OCI-LY3 (cell line): ENCODE data around the gene WIZ.

Experiments used
- H2AFZ ChIP-seq: fragments of 200-600, 300-600 bp; shearing (Covaris generic); 2 replicates; pipeline ENCODE4 v1.6.0; 2014; ENCODE audit warnings: antibody characterized with exemption, low read depth, low read length
- H3K27ac ChIP-seq: fragments of 200-600, 300-600 bp; sonication (generic); 2 replicates; pipeline ENCODE4 v1.5.1; 2014; ENCODE audit warnings: mild to moderate bottlenecking, low read length, moderate library complexity, mixed read lengths
- H3K27me3 ChIP-seq: fragments of 200-600, 300-600 bp; sonication (generic); 2 replicates; pipeline ENCODE4 v1.6.1; 2014; ENCODE audit warnings: low read depth, low read length, mixed read lengths
- H3K36me3 ChIP-seq: fragments of 200-600, 300-600 bp; sonication (generic); replicated peaks from 2 replicates; pipeline ENCODE3; 2014; ENCODE audit warnings: low read depth, low read length, mixed read lengths
- H3K4me1 ChIP-seq: fragments of 300-600, 200-600 bp; sonication (generic); 2 replicates; pipeline ENCODE4 v1.6.1; 2014; ENCODE audit warnings: low read length, mixed read lengths
- H3K4me2 ChIP-seq: fragments of 200-600, 300-600 bp; sonication (generic); 2 replicates; pipeline ENCODE4 v1.6.1; 2014; ENCODE audit warnings: low read length, mixed read lengths
- H3K4me3 ChIP-seq: fragments of 300-600, 200-600 bp; sonication (generic); 2 replicates; pipeline ENCODE4 v1.5.1; 2014; ENCODE audit warnings: antibody characterized with exemption, mild to moderate bottlenecking, low read length, moderate library complexity
- H3K79me2 ChIP-seq: fragments of 300-600, 200-600 bp; shearing (Covaris generic); 2 replicates; pipeline ENCODE4 v1.6.1; 2014; ENCODE audit warnings: mild to moderate bottlenecking, low read length, mixed read lengths
- H3K9ac ChIP-seq: fragments of 300-600, 200-600 bp; shearing (Covaris generic); 2 replicates; pipeline ENCODE4 v1.6.0; 2014; ENCODE audit warnings: mild to moderate bottlenecking, low read length, moderate library complexity
- H3K9me3 ChIP-seq: fragments of 200-600, 300-600 bp; shearing (Covaris generic); 2 replicates; pipeline ENCODE4 v1.6.1; 2014; ENCODE audit warnings: low read length, mixed read lengths; ENCODE audit not compliant: insufficient read depth
- H4K20me1 ChIP-seq: fragments of 200-600, 300-600 bp; sonication (generic); 2 replicates; pipeline ENCODE4 v1.6.1; 2016; ENCODE audit warnings: low read length, mixed read lengths; ENCODE audit not compliant: insufficient read depth
- CTCF ChIP-seq: fragments of 200-600, 300-600 bp; sonication (generic); IDR thresholded peaks from 2 replicates; pipeline ENCODE4 v1.5.1; 2014; ENCODE audit warnings: antibody characterized with exemption, low read length, low read depth
- EZH2phosphoT487 ChIP-seq: fragments of 200-600 bp; shearing (Covaris generic); IDR thresholded peaks from 2 replicates; pipeline ENCODE4 v1.6.1; 2018; ENCODE audit warnings: antibody characterized with exemption, mixed run types, low read depth

WIZ gene

GRCh38 chr19:15439078-15439799 is 10.5 kb downstream of the WIZ start:
- TF ChIP-seq EZH2phosphoT487 = no peak
- no peak for TF ChIP-seq CTCF
- Histone ChIP-seq H3K36me3 (no peaks in the 10 kb centered on the region), H3K4me1 (peaks cover 4% of the 10 kb centered on the region; the same call in 1 of the 2 replicates), H3K27ac (no peak overlapping the region), H3K9ac (no peak overlapping the region), H3K4me3 (no peak overlapping the region), H2AFZ (no peak overlapping the region), H3K79me2 (no peaks in the 10 kb centered on the region), H3K27me3 (no peaks in the 10 kb centered on the region), H4K20me1 (no peaks in the 10 kb centered on the region), H3K9me3 (no peaks in the 10 kb centered on the region), H3K4me2 (no peak overlapping the region)

DNA sequence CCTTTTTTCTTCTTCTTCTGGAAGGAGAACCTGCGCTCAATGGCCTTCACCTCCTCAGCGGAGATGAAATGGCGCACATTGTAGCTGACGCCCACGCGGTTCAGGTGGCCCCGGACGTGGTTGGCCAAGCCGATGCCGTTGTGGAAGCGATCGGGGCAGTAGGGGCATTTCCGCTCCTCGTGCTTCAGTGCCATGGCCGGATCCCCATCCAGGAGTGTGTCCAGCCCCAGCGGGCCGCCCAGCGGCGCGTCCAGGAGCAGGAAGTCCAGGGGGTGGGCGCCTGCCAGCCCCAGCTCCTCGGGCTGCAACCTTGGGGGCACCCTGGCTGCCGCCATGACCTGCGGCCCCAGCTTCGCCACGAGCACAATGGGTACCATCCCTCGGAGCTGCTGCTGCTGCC is 11.2 kb downstream of the WIZ start:
- TF ChIP-seq EZH2phosphoT487 (no peak), CTCF (no peak)
- Histone ChIP-seq H3K36me3 (no peaks in the 10 kb centered on the region), H3K9ac (no peak overlapping the region), H3K27ac (no peak overlapping the region), H3K27me3 (no peaks in the 10 kb centered on the region), H3K79me2 (no peaks in the 10 kb centered on the region), H3K4me2 (no peak overlapping the region), H3K4me3 (no peak overlapping the region), H4K20me1 (no peaks in the 10 kb centered on the region), H3K9me3 (no peaks in the 10 kb centered on the region), H2AFZ (no peak overlapping the region), H3K4me1 (peaks cover 6% of the 10 kb centered on the region; the same call in 1 of the 2 replicates)

- H3K4me3 ChIP-seq = no peak overlapping the region
- no peaks in the 10 kb centered on the region for H3K27me3 ChIP-seq
- H3K4me2 ChIP-seq = no peak overlapping the region
- H3K9me3 ChIP-seq = no peaks in the 10 kb centered on the region
- H2AFZ ChIP-seq = no peak overlapping the region
- H4K20me1 ChIP-seq = no peaks in the 10 kb centered on the region
- no peaks in the 10 kb centered on the region for H3K36me3 ChIP-seq
- no peak overlapping the region for H3K27ac ChIP-seq
- peaks cover 10% of the 10 kb centered on the region; the same call in 1 of the 2 replicates for H3K4me1 ChIP-seq
- H3K79me2 ChIP-seq = no peaks in the 10 kb centered on the region
- TF ChIP-seq EZH2phosphoT487 (no peak), CTCF (no peak)
- H3K9ac ChIP-seq = no peak overlapping the region
Observed at GRCh38 chr19:15438124-15438496, 11.6 kb downstream of the WIZ start.

DNA sequence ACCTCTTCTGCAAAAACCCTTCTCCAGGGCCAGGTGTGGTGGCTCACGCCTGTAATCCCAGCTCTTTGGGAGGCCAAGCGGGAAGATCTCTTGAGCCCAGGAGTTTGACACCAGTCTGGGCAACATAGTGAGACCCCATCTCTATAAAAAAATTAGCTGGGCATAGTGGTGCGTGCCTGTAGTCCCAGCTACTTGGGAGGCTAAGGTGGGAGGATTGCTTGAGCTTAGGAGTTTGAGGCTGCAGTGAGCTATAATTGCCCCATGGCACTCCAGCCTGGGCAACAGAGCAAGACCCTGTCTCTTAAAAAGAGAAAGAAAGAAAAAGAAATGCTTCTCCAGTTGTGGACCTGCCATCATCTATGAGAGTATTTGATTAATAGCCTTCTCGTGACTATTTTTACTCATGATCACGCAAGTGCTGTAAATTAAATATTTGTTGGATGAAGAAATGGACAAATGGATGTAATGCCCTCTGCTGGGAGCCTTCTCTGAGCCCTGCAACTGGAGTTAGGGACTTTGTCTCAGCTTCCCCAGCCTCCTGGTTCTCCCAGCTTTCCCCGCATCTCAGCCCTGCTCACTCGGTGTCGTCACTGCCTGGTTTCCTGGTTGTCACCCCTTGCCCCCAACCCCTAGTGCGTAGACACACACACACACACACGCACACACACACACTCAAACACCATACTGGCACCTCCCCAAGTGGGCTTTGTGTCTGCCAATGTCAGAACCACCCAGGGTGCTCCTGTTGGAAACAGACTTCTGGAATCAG is 12.2 kb downstream of the WIZ start:
- Histone ChIP-seq H3K27me3 (no peaks in the 10 kb centered on the region), H3K9ac (no peak overlapping the region), H3K4me3 (no peak overlapping the region), H3K4me1 (peaks cover 10% of the 10 kb centered on the region; the same call in 1 of the 2 replicates), H4K20me1 (no peaks in the 10 kb centered on the region), H3K4me2 (no peak overlapping the region), H3K36me3 (no peaks in the 10 kb centered on the region), H3K27ac (no peak overlapping the region), H3K9me3 (no peaks in the 10 kb centered on the region), H2AFZ (no peak overlapping the region), H3K79me2 (peaks cover 4% of the 10 kb centered on the region; the same call in 1 of the 2 replicates)
- no peak for TF ChIP-seq CTCF
- TF ChIP-seq EZH2phosphoT487 = no peak
